T-cell (primary cell): ENCODE data around the gene AXIN2. TPM values are rescaled to one million over a fixed set of nuclear protein-coding genes. Genes with fewer than 3 reads are reported as not detected.

ENCODE experiments used
- ATAC-seq, 4 experiments: fragments of 200-7000 bp in 3 of 4; fragments of 150-1000 bp in 1 of 4; cut with Tn5 transposase; replicated peaks in 1 of 4; 1 replicate in 3 of 4; 2 replicates in 1 of 4; pipeline ENCODE4 v1.10.0; 2021; ENCODE audit warnings: moderate library complexity in 3 of 4, mild to moderate bottlenecking in 2 of 4, moderate number of reproducible peaks in 1 of 4
- CTCF ChIA-PET, 2 donors: fragments of 300-600 bp; sonication (Branson Sonifier 250); formaldehyde crosslinking; loops; one replicate each; lab custom pipeline; 2022; ENCODE audit warnings: antibody characterized with exemption in 2 of 2; lab: Charles Lee
- POLR2A ChIA-PET, 2 donors: fragments of 300-600 bp; sonication (Branson Sonifier 250); formaldehyde crosslinking; loops; one replicate each; lab custom pipeline; 2022; ENCODE audit warnings: antibody characterized with exemption in 2 of 2; lab: Charles Lee
- DNase-seq, 35 experiments: peaks; one replicate each; pipeline versions ENCODE4 v3.0.0 to v3.0.0-alpha.2; 2013 to 2023
- H3K27ac ChIP-seq: one replicate; pipeline ENCODE4 v1.5.1; 2013; ENCODE audit warnings: low read length
- H3K27me3 ChIP-seq, 2 experiments: replicated peaks in 1 of 2; 1 replicate in 1 of 2; 2 replicates in 1 of 2; pipeline versions ENCODE4 v1.6.1 to v1.7.0; 2013; ENCODE audit warnings: low read length in 1 of 2, mixed read lengths in 1 of 2; ENCODE audit not compliant: control insufficient read depth in 2 of 2, insufficient read depth in 2 of 2; ENCODE audit errors: extremely low read depth in 1 of 2
- H3K36me3 ChIP-seq, 2 donors: 1 replicate in 1 of 2; 2 replicates in 1 of 2; pipeline versions ENCODE4 v1.6.1 to v1.7.0; 2013; ENCODE audit warnings: low read length in 1 of 2; ENCODE audit not compliant: control insufficient read depth in 2 of 2, insufficient read depth in 1 of 2; ENCODE audit errors: extremely low read depth in 1 of 2
- H3K4me1 ChIP-seq, 2 experiments: 1 replicate in 1 of 2; 2 replicates in 1 of 2; pipeline versions ENCODE4 v1.6.1 to v1.7.0; 2013; ENCODE audit warnings: low read length in 2 of 2, mixed read lengths in 1 of 2; ENCODE audit not compliant: insufficient read depth in 2 of 2, control insufficient read depth in 1 of 2; ENCODE audit errors: extremely low read depth in 1 of 2
- H3K4me3 ChIP-seq, 2 donors: 1 replicate in 1 of 2; 2 replicates in 1 of 2; pipeline versions ENCODE4 v1.5.1 to v1.7.0; 2013; ENCODE audit warnings: mild to moderate bottlenecking in 2 of 2, low read length in 1 of 2, moderate library complexity in 1 of 2; ENCODE audit not compliant: control insufficient read depth in 1 of 2; ENCODE audit errors: extremely low read depth in 1 of 2
- H3K9me3 ChIP-seq: 2 replicates; pipeline ENCODE4 v1.7.0; 2013
- H3K27ac Mint-ChIP-seq, 2 donors: one replicate each; pipeline ENCODE4 v1.8.0; 2020 to 2021; ENCODE audit warnings: mild to moderate bottlenecking in 2 of 2, mixed read lengths in 2 of 2
- H3K27me3 Mint-ChIP-seq, 2 donors: one replicate each; pipeline ENCODE4 v1.8.0; 2021 to 2022; ENCODE audit warnings: mixed read lengths in 2 of 2
- H3K36me3 Mint-ChIP-seq: one replicate; pipeline ENCODE4 v1.8.0; 2021; ENCODE audit warnings: mixed read lengths
- H3K4me1 Mint-ChIP-seq, 3 donors: one replicate each; pipeline ENCODE4 v1.8.0; 2020 to 2022; ENCODE audit warnings: mixed read lengths in 3 of 3, mild to moderate bottlenecking in 1 of 3
- H3K4me3 Mint-ChIP-seq, 3 donors: one replicate each; pipeline ENCODE4 v1.8.0; 2020 to 2022; ENCODE audit warnings: mild to moderate bottlenecking in 3 of 3, mixed read lengths in 3 of 3, moderate library complexity in 3 of 3
- H3K9me3 Mint-ChIP-seq, 3 donors: one replicate each; pipeline ENCODE4 v1.8.0; 2020 to 2022; ENCODE audit warnings: mixed read lengths in 3 of 3
- WGBS: methylation state at CpG from one replicate; pipeline ENCODE4 v1.1.5; 2013; ENCODE audit warnings: missing lambda C conversion rate; ENCODE audit not compliant: insufficient coverage; 5-methylcytosine and 5-hydroxymethylcytosine counted together
- total RNA-seq, 35 experiments: library from RNA in 6 of 35; stranded (reverse) in 6 of 35; fragments of 120-200 nt in 1 of 35; gene quantifications; one replicate each; pipeline versions ENCODE4 v1.2.1 to v1.2.4 and lab custom pipeline; 2013 to 2026

The AXIN2 gene
- total RNA-seq, 5 donors from 2014 or later (not counting 1 experiment from before 2014, with no cell fraction given): 35.8 to 44.9 (median 40.2) TPM

- Histone ChIP-seq H3K9me3 (no peaks in the 10 kb centered on the region), H3K27me3 (no peaks in the 10 kb centered on the region), H3K4me3 (peak overlapping the region in 1 of 2 donors; percentile 21), H3K27ac (no peak overlapping the region), H3K4me1 (peaks cover 16 to 36% of the 10 kb centered on the region in 2 experiments), H3K36me3 (no peaks in the 10 kb centered on the region)
- Mint-ChIP-seq H3K4me1 (peaks cover 35 to 63% (median 40%) of the 10 kb centered on the region in 3 donors), H3K36me3 (no peaks in the 10 kb centered on the region), H3K27me3 (no peaks in the 10 kb centered on the region), H3K27ac (peak overlapping the region; percentile 82 to 87), H3K9me3 (no peaks in the 10 kb centered on the region), H3K4me3 (peak overlapping the region in 2 of 3 donors; percentile 39 to 57)
- DNase-seq (peak in 3 of 35 experiments; percentile 13 to 19 (median 14)), ATAC-seq (peak in 1 of 4 experiments; percentile 2)
- 81% methylated on average over 4 of the region's 14 CpGs for WGBS
- ChIA-PET POLR2A (interaction anchor here (0.5 to 0.6 kb wide), 5 partner anchors 16 to 168 kb away, joined by 4 to 8 read pairs (median 5); no protein-coding TSS in a partner anchor), CTCF (interaction anchor here in 1 of 2 donors (0.6 kb wide), 4 partner anchors 10 to 394 kb away, joined by 3 to 7 read pairs (median 6); no protein-coding TSS in a partner anchor)
These were observed 38.6 kb downstream of the AXIN2 start for GRCh38 chr17:65522751-65523404.

- ChIA-PET CTCF (interaction anchor here in 1 of 2 donors (0.6 kb wide), 1 partner anchor 150 kb away, joined by 4 read pairs; no protein-coding TSS in a partner anchor), POLR2A (no interaction called here)
- Histone ChIP-seq H3K4me1 (peaks cover 16 to 30% of the 10 kb centered on the region in 2 experiments), H3K27ac (no peak overlapping the region), H3K9me3 (no peaks in the 10 kb centered on the region), H3K27me3 (peaks cover 0 to 13% of the 10 kb centered on the region in 2 experiments), H3K4me3 (no peak overlapping the region), H3K36me3 (no peaks in the 10 kb centered on the region)
- WGBS: 100% methylated on average over 1 of the region's 3 CpGs
- Mint-ChIP-seq H3K4me1 (peaks cover 33 to 54% (median 38%) of the 10 kb centered on the region in 3 donors), H3K27me3 (no peaks in the 10 kb centered on the region), H3K9me3 (no peaks in the 10 kb centered on the region), H3K27ac (no peak overlapping the region), H3K4me3 (no peak overlapping the region), H3K36me3 (no peaks in the 10 kb centered on the region)
- ATAC-seq (no peak), DNase-seq (no peak)
These were observed 42.0 kb downstream of the AXIN2 start for GRCh38 chr17:65519462-65519861.

- no peaks in the 10 kb centered on the region for H3K36me3 Mint-ChIP-seq
- H3K4me3 Mint-ChIP-seq: no peak overlapping the region
- DNase-seq (no peak), ATAC-seq (no peak)
- Histone ChIP-seq H3K36me3 (no peaks in the 10 kb centered on the region), H3K27ac (no peak overlapping the region), H3K4me1 (peaks cover 16 to 21% of the 10 kb centered on the region in 2 experiments), H3K9me3 (no peaks in the 10 kb centered on the region), H3K4me3 (no peak overlapping the region), H3K27me3 (peaks cover 0 to 13% of the 10 kb centered on the region in 2 experiments)
- H3K27me3 Mint-ChIP-seq: no peaks in the 10 kb centered on the region
- ChIA-PET CTCF (interaction anchor here in 1 of 2 donors (0.5 kb wide), 1 partner anchor 58 kb away, joined by 6 read pairs; no protein-coding TSS in a partner anchor), POLR2A (no interaction called here)
- no peak overlapping the region for H3K27ac Mint-ChIP-seq
- no peaks in the 10 kb centered on the region for H3K9me3 Mint-ChIP-seq
- H3K4me1 Mint-ChIP-seq: peaks cover 22 to 46% (median 26%) of the 10 kb centered on the region in 3 donors
- WGBS: 100% methylated on average over 1 of the region's 2 CpGs
These were observed 43.2 kb downstream of the AXIN2 start for GRCh38 chr17:65518256-65518655.

GRCh38 chr17:65515959-65516948 lies 45.2 kb downstream of the AXIN2 start:
- Histone ChIP-seq H3K4me1 (peaks cover 0 to 3% of the 10 kb centered on the region in 2 experiments), H3K9me3 (no peaks in the 10 kb centered on the region), H3K27ac (no peak overlapping the region), H3K27me3 (peaks cover 0 to 13% of the 10 kb centered on the region in 2 experiments), H3K36me3 (no peaks in the 10 kb centered on the region), H3K4me3 (no peak overlapping the region)
- Mint-ChIP-seq H3K9me3 (no peaks in the 10 kb centered on the region), H3K4me1 (peaks cover 6 to 27% (median 10%) of the 10 kb centered on the region in 3 donors), H3K36me3 (no peaks in the 10 kb centered on the region), H3K27ac (peak overlapping the region in 1 of 2 donors; percentile 76), H3K27me3 (no peaks in the 10 kb centered on the region), H3K4me3 (no peak overlapping the region)
- ChIA-PET POLR2A (no interaction called here), CTCF (no interaction called here)
- no peak for DNase-seq
- no peak for ATAC-seq
- 81% methylated on average over 11 of the region's 17 CpGs for WGBS

GRCh38 chr17:65515512-65515911 lies 45.9 kb downstream of the AXIN2 start:
- no peak for DNase-seq
- POLR2A ChIA-PET: no interaction called here
- Histone ChIP-seq H3K4me3 (no peak overlapping the region), H3K27me3 (peaks cover 0 to 13% of the 10 kb centered on the region in 2 experiments), H3K4me1 (peaks cover 0 to 1% of the 10 kb centered on the region in 2 experiments), H3K27ac (no peak overlapping the region), H3K36me3 (no peaks in the 10 kb centered on the region), H3K9me3 (no peaks in the 10 kb centered on the region)
- peaks cover under 1 to 20% (median 3%) of the 10 kb centered on the region in 3 donors for H3K4me1 Mint-ChIP-seq
- 71% methylated on average over 1 of the region's 6 CpGs for WGBS
- H3K27ac Mint-ChIP-seq: no peak overlapping the region
- no peak for ATAC-seq
- H3K27me3 Mint-ChIP-seq: no peaks in the 10 kb centered on the region
- CTCF ChIA-PET: no interaction called here
- no peaks in the 10 kb centered on the region for H3K36me3 Mint-ChIP-seq
- H3K9me3 Mint-ChIP-seq: peaks cover 0 to 4% (median 0%) of the 10 kb centered on the region in 3 donors
- no peak overlapping the region for H3K4me3 Mint-ChIP-seq

- H3K9me3 ChIP-seq: no peaks in the 10 kb centered on the region
- WGBS: 49% methylated on average over 5 of the region's 5 CpGs
- no peaks in the 10 kb centered on the region for H3K36me3 ChIP-seq
- H3K4me1 ChIP-seq: no peaks in the 10 kb centered on the region
- no peak overlapping the region for H3K4me3 ChIP-seq
- ChIA-PET CTCF (interaction anchor here in 1 of 2 donors (0.5 kb wide), 1 partner anchor 882 kb away, joined by 4 read pairs; no protein-coding TSS in a partner anchor), POLR2A (no interaction called here)
- Mint-ChIP-seq H3K4me3 (no peak overlapping the region), H3K27me3 (peaks cover 0 to 3% of the 10 kb centered on the region in 2 donors), H3K36me3 (no peaks in the 10 kb centered on the region), H3K4me1 (peaks cover 0 to 13% (median 0%) of the 10 kb centered on the region in 3 donors), H3K9me3 (peaks cover 0 to 5% (median 0%) of the 10 kb centered on the region in 3 donors), H3K27ac (no peak overlapping the region)
- ATAC-seq (no peak), DNase-seq (no peak)
- H3K27ac ChIP-seq: no peak overlapping the region
- peaks cover 0 to 13% of the 10 kb centered on the region in 2 experiments for H3K27me3 ChIP-seq
These were observed 46.9 kb downstream of the AXIN2 start for GRCh38 chr17:65514541-65514940.
